Keratinocyte (primary cell): Measurements from ENCODE around the gene UBE2O. TPM values are rescaled to one million over a fixed set of nuclear protein-coding genes. Genes with fewer than 3 reads are reported as not detected.

Experiments
- DNase-seq: peaks from one replicate; pipeline ENCODE4 v3.0.0-alpha.2; 2011; ENCODE audit warnings: low read depth, missing footprints, low spot score
- FAIRE-seq: peaks from 2 replicates; lab custom pipeline; 2011; peaks lifted over from hg19 to GRCh38; lab: Jason Lieb, UNC
- H2AFZ ChIP-seq: 2 replicates; pipeline ENCODE4 v1.6.0; 2012; ENCODE audit warnings: low read length, control low read depth, inconsistent platforms; ENCODE audit not compliant: control insufficient read depth
- H3K27ac ChIP-seq: 2 replicates; pipeline ENCODE4 v1.5.1; 2011; ENCODE audit warnings: low read length; ENCODE audit not compliant: control insufficient read depth, insufficient read depth
- H3K27me3 ChIP-seq: 3 replicates; pipeline ENCODE4 v1.6.0; 2011; ENCODE audit warnings: low read length; ENCODE audit not compliant: control insufficient read depth, insufficient read depth; ENCODE audit errors: extremely low read depth
- H3K36me3 ChIP-seq, 2 experiments: 2 replicates in 1 of 2; 3 replicates in 1 of 2; pipeline ENCODE4 v1.5.1; 2011; ENCODE audit warnings: low read length in 2 of 2, mild to moderate bottlenecking in 1 of 2; ENCODE audit not compliant: control insufficient read depth in 2 of 2, insufficient read depth in 2 of 2; ENCODE audit errors: extremely low read depth in 1 of 2
- H3K4me1 ChIP-seq: 3 replicates; pipeline ENCODE4 v1.5.1; 2011; ENCODE audit warnings: low read length; ENCODE audit not compliant: control insufficient read depth, insufficient read depth; ENCODE audit errors: extremely low read depth
- H3K4me2 ChIP-seq: 3 replicates; pipeline ENCODE4 v1.6.0; 2011; ENCODE audit warnings: low read depth, low read length; ENCODE audit not compliant: control insufficient read depth, insufficient read depth; ENCODE audit errors: extremely low read depth
- H3K4me3 ChIP-seq, 3 experiments: fragments of 200-600 bp in 1 of 3; sonication (generic) in 1 of 3; 2 replicates in 2 of 3; 3 replicates in 1 of 3; pipeline ENCODE4 v1.5.1; 2011 to 2016; ENCODE audit warnings: low read length in 3 of 3, mild to moderate bottlenecking in 3 of 3, control low read depth in 2 of 3, inconsistent platforms in 1 of 3, low read depth in 1 of 3, mixed read lengths in 1 of 3, mixed run types in 1 of 3, moderate library complexity in 1 of 3; ENCODE audit not compliant: control insufficient read depth in 2 of 3, insufficient read depth in 2 of 3; ENCODE audit errors: extremely low read depth in 1 of 3
- H3K79me2 ChIP-seq: 2 replicates; pipeline ENCODE4 v1.6.0; 2012; ENCODE audit warnings: low read length; ENCODE audit not compliant: control insufficient read depth, insufficient read depth
- H3K9ac ChIP-seq: 3 replicates; pipeline ENCODE4 v1.6.0; 2011; ENCODE audit warnings: low read length; ENCODE audit not compliant: control insufficient read depth, insufficient read depth; ENCODE audit errors: extremely low read depth
- H3K9me1 ChIP-seq: 3 replicates; pipeline ENCODE4 v1.6.0; 2011; ENCODE audit warnings: low read length; ENCODE audit not compliant: control insufficient read depth, insufficient read depth; ENCODE audit errors: extremely low read depth
- H3K9me3 ChIP-seq: 2 replicates; pipeline ENCODE4 v1.5.1; 2012; ENCODE audit warnings: low read depth, low read length; ENCODE audit not compliant: control insufficient read depth
- H4K20me1 ChIP-seq: 3 replicates; pipeline ENCODE4 v1.6.0; 2011; ENCODE audit warnings: low read length; ENCODE audit not compliant: control insufficient read depth, insufficient read depth; ENCODE audit errors: extremely low read depth
- EZH2 ChIP-seq: IDR thresholded peaks from one replicate; pipeline ENCODE4 v1.6.1; 2012; ENCODE audit warnings: inconsistent platforms, mild to moderate bottlenecking, low read length, moderate library complexity
- dilution Hi-C: fragments of 300-500 bp; cut with MboI; formaldehyde crosslinking; loops from one replicate; pipeline ENCODE4 v1.7.0; 2020; ENCODE audit warnings: low sequenced_read_pairs; ENCODE audit not compliant: extremely low pct_ligation_motif_present
- polyA plus RNA-seq, 5 experiments: library from polyadenylated mRNA; depleted of rRNA in 3 of 5; stranded (reverse) in 3 of 5; stranded (forward) in 1 of 5; unstranded in 1 of 5; fragments of >200 nt; gene quantifications; 1 replicate in 1 of 5; 2 replicates in 3 of 5; 3 replicates in 1 of 5; pipeline versions ENCODE4 v1.2.1 to v1.2.3, GENCODE V29; 2011 to 2012; ENCODE audit warnings: missing spikeins in 2 of 5, low read depth in 1 of 5, low replicate concordance in 1 of 5
- TF ChIP-seq, protein P1 (sequence below), 3 experiments: IDR thresholded peaks in 1 of 3; conservative IDR thresholded peaks in 1 of 3; optimal IDR thresholded peaks in 1 of 3; 2 replicates in 2 of 3; 3 replicates in 1 of 3; pipeline versions ENCODE3 to v1.5.1; 2011; ENCODE audit warnings: low read length in 3 of 3, mild to moderate bottlenecking in 3 of 3, moderate library complexity in 2 of 3, control low read depth in 1 of 3, inconsistent platforms in 1 of 3; ENCODE audit not compliant: insufficient read depth in 2 of 3; ENCODE audit errors: extremely low read depth in 1 of 3

The UBE2O gene
- polyA plus RNA-seq, 1 donor (not counting 4 experiments of a cell fraction or from before 2014, with no cell fraction given): 10.9 TPM

DNA sequence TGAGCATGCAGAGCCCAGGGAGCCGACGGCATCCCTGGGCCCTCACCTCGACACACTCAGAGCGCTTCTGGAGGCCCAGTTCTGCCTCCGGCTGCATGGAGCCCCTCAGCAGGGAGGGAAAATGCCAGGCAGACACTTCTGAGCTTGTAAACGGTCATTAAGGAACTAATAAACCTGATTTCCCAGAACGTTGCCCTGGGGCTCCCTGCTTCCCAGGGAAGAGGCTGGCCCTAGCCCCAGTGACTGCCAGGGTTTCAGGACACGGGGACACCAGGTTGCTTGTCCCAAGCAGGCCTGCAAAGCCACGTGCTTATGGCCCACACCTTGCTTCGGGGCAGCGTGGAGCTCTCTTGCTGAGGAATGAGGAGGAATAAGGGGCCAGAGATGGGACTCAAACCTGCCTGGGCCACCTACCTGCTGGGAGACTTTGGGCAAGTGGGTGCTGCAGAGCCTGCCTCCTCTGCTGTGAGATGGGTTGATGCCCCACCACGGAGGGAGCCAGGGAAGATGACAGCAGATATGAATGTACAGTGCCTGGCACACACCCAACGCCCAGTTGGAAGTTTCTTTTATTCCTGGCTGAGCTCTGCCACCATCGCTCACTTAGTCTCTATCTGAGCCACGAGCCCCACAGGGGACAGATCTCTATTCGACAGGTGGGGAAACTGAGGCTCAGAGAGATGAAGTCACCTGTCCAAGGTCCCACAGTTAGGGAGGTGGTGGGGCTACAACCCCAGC, 42.9 kb upstream of the UBE2O start:
- Histone ChIP-seq H3K9me1 (peaks cover 3% of the 10 kb centered on the region), H3K4me1 (peaks cover 49% of the 10 kb centered on the region), H3K79me2 (peaks cover 59% of the 10 kb centered on the region), H3K36me3 (peaks cover 5 to 6% of the 10 kb centered on the region in 2 experiments), H3K4me2 (no peak overlapping the region), H2AFZ (no peak overlapping the region), H3K9ac (no peak overlapping the region), H3K27me3 (no peaks in the 10 kb centered on the region), H4K20me1 (peaks cover 21% of the 10 kb centered on the region), H3K9me3 (no peaks in the 10 kb centered on the region), H3K4me3 (no peak overlapping the region), H3K27ac (no peak overlapping the region)
- dilution Hi-C loops: no loop called here
- FAIRE-seq (no peak), DNase-seq (no peak)
- TF ChIP-seq, protein P1, sequence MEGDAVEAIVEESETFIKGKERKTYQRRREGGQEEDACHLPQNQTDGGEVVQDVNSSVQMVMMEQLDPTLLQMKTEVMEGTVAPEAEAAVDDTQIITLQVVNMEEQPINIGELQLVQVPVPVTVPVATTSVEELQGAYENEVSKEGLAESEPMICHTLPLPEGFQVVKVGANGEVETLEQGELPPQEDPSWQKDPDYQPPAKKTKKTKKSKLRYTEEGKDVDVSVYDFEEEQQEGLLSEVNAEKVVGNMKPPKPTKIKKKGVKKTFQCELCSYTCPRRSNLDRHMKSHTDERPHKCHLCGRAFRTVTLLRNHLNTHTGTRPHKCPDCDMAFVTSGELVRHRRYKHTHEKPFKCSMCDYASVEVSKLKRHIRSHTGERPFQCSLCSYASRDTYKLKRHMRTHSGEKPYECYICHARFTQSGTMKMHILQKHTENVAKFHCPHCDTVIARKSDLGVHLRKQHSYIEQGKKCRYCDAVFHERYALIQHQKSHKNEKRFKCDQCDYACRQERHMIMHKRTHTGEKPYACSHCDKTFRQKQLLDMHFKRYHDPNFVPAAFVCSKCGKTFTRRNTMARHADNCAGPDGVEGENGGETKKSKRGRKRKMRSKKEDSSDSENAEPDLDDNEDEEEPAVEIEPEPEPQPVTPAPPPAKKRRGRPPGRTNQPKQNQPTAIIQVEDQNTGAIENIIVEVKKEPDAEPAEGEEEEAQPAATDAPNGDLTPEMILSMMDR (optimal IDR thresholded peaks at IDR 0.05 in 1 of 3, IDR thresholded peaks at IDR 0.05 in 1 of 3, conservative IDR thresholded peaks at IDR 0.05 in 1 of 3; ENCODE audit: extremely low read depth in 1 of 3, insufficient read depth in 2 of 3, low read length in 3 of 3): no peak
- TF ChIP-seq EZH2: no peak

DNA sequence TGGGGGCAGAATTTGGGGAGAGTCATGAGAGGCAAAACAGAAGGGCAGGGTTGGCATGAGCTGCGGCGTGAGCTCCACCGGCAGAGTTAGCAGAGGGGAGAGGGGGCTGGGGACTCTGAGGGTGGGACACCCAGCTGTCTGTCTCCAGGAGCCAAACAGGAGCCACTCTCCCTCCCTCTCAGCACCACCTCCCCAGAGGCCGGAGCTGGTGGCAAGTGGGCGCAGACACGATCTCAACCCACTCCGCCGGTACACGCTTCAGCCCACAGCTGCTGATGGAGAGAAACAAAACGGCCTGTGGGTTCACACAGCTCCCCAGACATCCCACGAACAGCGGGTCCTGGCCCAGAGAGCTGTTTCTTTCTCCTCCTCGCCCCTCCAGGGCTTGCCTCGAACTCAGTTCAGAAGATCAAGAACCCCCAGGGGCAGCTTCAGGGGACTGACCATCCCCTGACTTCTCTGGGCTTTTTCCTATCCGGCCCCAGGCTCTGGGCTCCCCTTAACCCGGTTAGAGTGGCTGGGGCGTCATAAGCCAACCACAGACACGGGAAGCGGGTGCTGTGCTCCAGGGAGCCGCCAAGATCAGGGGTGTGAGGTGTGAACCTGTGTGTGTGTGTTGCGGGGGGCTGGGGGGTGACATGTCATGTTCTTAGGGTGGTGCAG, 40.7 kb upstream of the UBE2O start:
- H3K79me2 ChIP-seq: peaks cover 37% of the 10 kb centered on the region
- FAIRE-seq (no peak), DNase-seq (no peak)
- H4K20me1 ChIP-seq: peaks cover 21% of the 10 kb centered on the region
- no peaks in the 10 kb centered on the region for H3K27me3 ChIP-seq
- no peak overlapping the region for H3K9ac ChIP-seq
- peak overlapping the region; percentile 58 for H3K4me2 ChIP-seq
- H3K27ac ChIP-seq: peak overlapping the region; percentile 20
- peaks cover 39% of the 10 kb centered on the region for H3K4me1 ChIP-seq
- peaks cover 3% of the 10 kb centered on the region for H3K9me1 ChIP-seq
- H3K36me3 ChIP-seq: peaks cover 5 to 6% of the 10 kb centered on the region in 2 experiments
- TF ChIP-seq, protein P1 (optimal IDR thresholded peaks at IDR 0.05 in 1 of 3, IDR thresholded peaks at IDR 0.05 in 1 of 3, conservative IDR thresholded peaks at IDR 0.05 in 1 of 3; ENCODE audit: extremely low read depth in 1 of 3, insufficient read depth in 2 of 3, low read length in 3 of 3): no peak
- no peak for TF ChIP-seq EZH2
- no peak overlapping the region for H3K4me3 ChIP-seq
- H2AFZ ChIP-seq: no peak overlapping the region
- dilution Hi-C loops: no loop called here
- no peaks in the 10 kb centered on the region for H3K9me3 ChIP-seq
